H9 (cell line): Measurements from ENCODE around the gene GPI. TPM values are rescaled to one million over a fixed set of nuclear protein-coding genes. Genes with fewer than 3 reads are reported as not detected.

Source experiments
- DNase-seq: peaks from one replicate; pipeline ENCODE4 v3.0.0-alpha.2; 2017
- H2AFZ ChIP-seq: one replicate; pipeline ENCODE4 v1.6.1; 2013; ENCODE audit warnings: mild to moderate bottlenecking, low read length, control low read depth, moderate library complexity
- H2AK5ac ChIP-seq: 2 replicates; pipeline ENCODE4 v1.6.1; 2013; ENCODE audit warnings: low read length, control low read depth, mixed read lengths; ENCODE audit not compliant: insufficient read length
- H2BK120ac ChIP-seq: one replicate; pipeline ENCODE4 v1.6.1; 2013; ENCODE audit warnings: low read depth, mild to moderate bottlenecking, low read length, control low read depth, inconsistent platforms; ENCODE audit not compliant: poor library complexity, severe bottlenecking
- H2BK12ac ChIP-seq: 2 replicates; pipeline ENCODE4 v1.6.1; 2013; ENCODE audit warnings: low read length, control low read depth, mixed read lengths, low read depth; ENCODE audit not compliant: insufficient read length
- H2BK15ac ChIP-seq: 2 replicates; pipeline ENCODE4 v1.6.1; 2013; ENCODE audit warnings: low read depth, low read length, control low read depth
- H2BK20ac ChIP-seq: one replicate; pipeline ENCODE4 v1.6.1; 2013; ENCODE audit warnings: low read depth, mild to moderate bottlenecking, low read length, control low read depth, inconsistent platforms; ENCODE audit not compliant: poor library complexity, severe bottlenecking
- H2BK5ac ChIP-seq: 2 replicates; pipeline ENCODE4 v1.6.1; 2013; ENCODE audit warnings: low read length, control low read depth, mixed read lengths; ENCODE audit not compliant: insufficient read length
- H3K14ac ChIP-seq: 2 replicates; pipeline ENCODE4 v1.6.1; 2013; ENCODE audit warnings: low read length, control low read depth; ENCODE audit not compliant: insufficient read depth
- H3K18ac ChIP-seq: 2 replicates; pipeline ENCODE4 v1.6.1; 2013; ENCODE audit warnings: low read depth, mild to moderate bottlenecking, mixed read lengths, low read length, control low read depth; ENCODE audit not compliant: insufficient read length
- H3K23ac ChIP-seq: 2 replicates; pipeline ENCODE4 v1.6.1; 2013; ENCODE audit warnings: low read length, control low read depth, mixed read lengths, low read depth; ENCODE audit not compliant: insufficient read length
- H3K23me2 ChIP-seq: 2 replicates; pipeline ENCODE4 v1.6.1; 2013; ENCODE audit warnings: low read depth, mild to moderate bottlenecking, mixed read lengths, low read length, control low read depth; ENCODE audit not compliant: insufficient read length, poor library complexity, severe bottlenecking
- H3K27ac ChIP-seq: 2 replicates; pipeline ENCODE4 v1.5.1; 2013; ENCODE audit warnings: low read length, control low read depth, mixed read lengths, low read depth; ENCODE audit not compliant: insufficient read length
- H3K27me3 ChIP-seq: 2 replicates; pipeline ENCODE4 v1.6.1; 2013; ENCODE audit warnings: low read length, control low read depth, inconsistent platforms; ENCODE audit not compliant: insufficient read depth
- H3K4ac ChIP-seq: 2 replicates; pipeline ENCODE4 v1.6.1; 2013; ENCODE audit warnings: low read depth, mild to moderate bottlenecking, control low read depth, inconsistent platforms, low read length, moderate library complexity
- H3K4me1 ChIP-seq: 2 replicates; pipeline ENCODE4 v1.6.1; 2013; ENCODE audit warnings: low read length, control low read depth, inconsistent platforms; ENCODE audit not compliant: insufficient read depth
- H3K4me2 ChIP-seq: 2 replicates; pipeline ENCODE4 v1.6.1; 2013; ENCODE audit warnings: low read length, control low read depth, mixed read lengths; ENCODE audit not compliant: insufficient read length, insufficient read depth
- H3K56ac ChIP-seq: 2 replicates; pipeline ENCODE4 v1.6.1; 2013; ENCODE audit warnings: low read depth, mild to moderate bottlenecking, mixed read lengths, low read length, control low read depth; ENCODE audit not compliant: insufficient read length
- H3K79me1 ChIP-seq: 2 replicates; pipeline ENCODE4 v1.6.1; 2013; ENCODE audit warnings: low read depth, mild to moderate bottlenecking, moderate library complexity, low read length, control low read depth, inconsistent platforms; ENCODE audit not compliant: insufficient read depth, poor library complexity, severe bottlenecking
- H3K79me2 ChIP-seq: 2 replicates; pipeline ENCODE4 v1.6.1; 2013; ENCODE audit warnings: low read length, control low read depth, inconsistent platforms; ENCODE audit not compliant: insufficient read depth
- H3K9ac ChIP-seq: 2 replicates; pipeline ENCODE4 v1.6.1; 2013; ENCODE audit warnings: low read length, control low read depth, mixed read lengths; ENCODE audit not compliant: insufficient read length; ENCODE audit errors: extremely low read depth
- H3K9me3 ChIP-seq: one replicate; pipeline ENCODE4 v1.6.1; 2013; ENCODE audit warnings: low read depth, low read length, inconsistent platforms; ENCODE audit not compliant: control insufficient read depth
- H3T11ph ChIP-seq: one replicate; pipeline ENCODE4 v1.6.1; 2013; ENCODE audit warnings: mild to moderate bottlenecking, low read length, control low read depth, inconsistent platforms
- H4K20me1 ChIP-seq: one replicate; pipeline ENCODE4 v1.6.1; 2013; ENCODE audit not compliant: control insufficient read depth, insufficient read length, insufficient read depth
- H4K5ac ChIP-seq: 2 replicates; pipeline ENCODE4 v1.6.1; 2013; ENCODE audit warnings: low read depth, mild to moderate bottlenecking, mixed read lengths, low read length, control low read depth; ENCODE audit not compliant: insufficient read length
- H4K8ac ChIP-seq: replicated peaks from 2 replicates; pipeline ENCODE4 v1.6.1; 2013; ENCODE audit warnings: low read length, control low read depth, mixed read lengths, low read depth; ENCODE audit not compliant: insufficient read length
- H4K91ac ChIP-seq: 2 replicates; pipeline ENCODE4 v1.6.1; 2013; ENCODE audit warnings: low read depth, mild to moderate bottlenecking, moderate library complexity, mixed read lengths, low read length, control low read depth; ENCODE audit not compliant: insufficient read length
- H3K27ac Mint-ChIP-seq, 3 experiments: 2 replicates in 2 of 3; 3 replicates in 1 of 3; pipeline ENCODE4 v1.8.0; 2020 to 2021; ENCODE audit warnings: mixed read lengths in 3 of 3, mild to moderate bottlenecking in 1 of 3, moderate library complexity in 1 of 3
- H3K27me3 Mint-ChIP-seq: 2 replicates; pipeline ENCODE4 v1.8.0; 2021; ENCODE audit warnings: low read depth, mild to moderate bottlenecking, moderate library complexity, mixed read lengths
- H3K36me3 Mint-ChIP-seq, 3 experiments: 2 replicates in 2 of 3; 3 replicates in 1 of 3; pipeline ENCODE4 v1.8.0; 2020 to 2021; ENCODE audit warnings: low read depth in 3 of 3, mixed read lengths in 3 of 3; ENCODE audit not compliant: insufficient read depth in 1 of 3
- H3K4me1 Mint-ChIP-seq, 2 experiments: 2 replicates each; pipeline ENCODE4 v1.8.0; 2020; ENCODE audit warnings: mixed read lengths in 2 of 2
- H3K4me3 Mint-ChIP-seq, 2 experiments: 2 replicates in 1 of 2; 3 replicates in 1 of 2; pipeline ENCODE4 v1.8.0; 2020 to 2021; ENCODE audit warnings: mild to moderate bottlenecking in 2 of 2, mixed read lengths in 2 of 2, moderate library complexity in 1 of 2
- H3K9me3 Mint-ChIP-seq, 2 experiments: 2 replicates in 1 of 2; 3 replicates in 1 of 2; pipeline ENCODE4 v1.8.0; 2020; ENCODE audit warnings: mild to moderate bottlenecking in 2 of 2, mixed read lengths in 2 of 2, moderate library complexity in 1 of 2
- WGBS: extraction: QIAGEN DNeasy Blood & Tissue Kit; methylation state at CpG from one replicate; pipeline ENCODE4 v1.1.7; 2013; ENCODE audit warnings: missing lambda C conversion rate, low lambda C conversion rate, mixed read lengths; ENCODE audit not compliant: insufficient read length; ENCODE audit errors: extremely low coverage; 5-methylcytosine and 5-hydroxymethylcytosine counted together
- total RNA-seq: library from RNA; stranded (reverse); gene quantifications from 2 replicates; pipeline ENCODE4 v1.2.1, GENCODE V29; 2021
- TF ChIP-seq, protein P1 (sequence below): fragments of 200-600 bp; sonication (generic); conservative IDR thresholded peaks from 3 replicates; pipeline ENCODE4 v1.8.0; 2021; ENCODE audit warnings: antibody characterized with exemption, mild to moderate bottlenecking

GPI gene
- total RNA-seq, 1 experiment from 2014 or later = 373 TPM

DNA sequence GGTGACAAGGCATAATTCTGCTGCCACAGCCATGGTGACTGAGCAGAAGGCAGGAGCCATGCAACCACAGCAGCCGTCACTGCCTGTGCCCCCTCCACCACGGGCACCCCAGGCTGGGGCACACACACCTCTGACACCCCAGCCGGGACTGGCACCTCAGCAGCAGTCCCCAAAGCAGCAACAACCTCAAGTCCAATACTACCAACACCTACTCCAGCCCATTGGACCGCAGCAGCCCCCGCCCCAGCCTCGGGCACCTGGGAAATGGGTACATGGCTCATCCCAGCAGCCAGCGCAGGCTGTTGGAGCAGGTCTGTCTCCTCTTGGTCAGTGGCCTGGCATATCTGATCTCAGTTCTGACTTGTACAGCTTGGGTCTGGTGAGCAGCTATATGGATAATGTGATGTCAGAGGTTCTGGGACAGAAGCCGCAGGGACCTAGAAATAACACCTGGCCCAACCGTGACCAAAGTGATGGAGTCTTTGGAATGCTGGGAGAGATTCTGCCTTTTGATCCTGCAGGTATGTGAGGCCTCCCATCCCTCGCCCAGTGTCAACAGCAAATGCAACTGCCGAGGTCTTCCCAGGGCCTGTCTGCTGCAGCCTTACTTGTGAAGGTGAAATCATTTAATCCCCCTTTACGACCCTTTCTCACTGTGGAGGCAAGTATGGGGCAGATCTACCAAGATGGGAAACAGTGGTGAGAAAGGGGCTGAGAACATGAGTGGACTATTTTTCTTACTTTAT is 22.9 kb upstream of the GPI start:
- peaks cover 2% of the 10 kb centered on the region in 2 experiments; a peak in 3 of 4 replicates for H3K4me1 Mint-ChIP-seq
- no CpG with 5 or more reads among the region's 12 CpGs for WGBS

More for the DNA sequence above, 22.9 kb upstream of the GPI start:
- no peaks in the 10 kb centered on the region for H3K9me3 ChIP-seq
- no peaks in the 10 kb centered on the region for H3K23me2 ChIP-seq
- no peak overlapping the region for H3K4me2 ChIP-seq
- no peak overlapping the region for H2BK20ac ChIP-seq
- no peak overlapping the region for H2BK120ac ChIP-seq
- peaks cover 19 to 51% (median 50%) of the 10 kb centered on the region in 3 experiments; a peak in 6 of 7 replicates for H3K36me3 Mint-ChIP-seq
- no peak overlapping the region for H3T11ph ChIP-seq
- no peak overlapping the region for H4K91ac ChIP-seq
- H2AK5ac ChIP-seq = no peak overlapping the region
- no peak overlapping the region for H2BK12ac ChIP-seq
- no peaks in the 10 kb centered on the region for H3K27me3 Mint-ChIP-seq
- H3K14ac ChIP-seq = no peak overlapping the region
- TF ChIP-seq, protein P1, sequence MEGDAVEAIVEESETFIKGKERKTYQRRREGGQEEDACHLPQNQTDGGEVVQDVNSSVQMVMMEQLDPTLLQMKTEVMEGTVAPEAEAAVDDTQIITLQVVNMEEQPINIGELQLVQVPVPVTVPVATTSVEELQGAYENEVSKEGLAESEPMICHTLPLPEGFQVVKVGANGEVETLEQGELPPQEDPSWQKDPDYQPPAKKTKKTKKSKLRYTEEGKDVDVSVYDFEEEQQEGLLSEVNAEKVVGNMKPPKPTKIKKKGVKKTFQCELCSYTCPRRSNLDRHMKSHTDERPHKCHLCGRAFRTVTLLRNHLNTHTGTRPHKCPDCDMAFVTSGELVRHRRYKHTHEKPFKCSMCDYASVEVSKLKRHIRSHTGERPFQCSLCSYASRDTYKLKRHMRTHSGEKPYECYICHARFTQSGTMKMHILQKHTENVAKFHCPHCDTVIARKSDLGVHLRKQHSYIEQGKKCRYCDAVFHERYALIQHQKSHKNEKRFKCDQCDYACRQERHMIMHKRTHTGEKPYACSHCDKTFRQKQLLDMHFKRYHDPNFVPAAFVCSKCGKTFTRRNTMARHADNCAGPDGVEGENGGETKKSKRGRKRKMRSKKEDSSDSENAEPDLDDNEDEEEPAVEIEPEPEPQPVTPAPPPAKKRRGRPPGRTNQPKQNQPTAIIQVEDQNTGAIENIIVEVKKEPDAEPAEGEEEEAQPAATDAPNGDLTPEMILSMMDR = no peak
- H3K18ac ChIP-seq = no peak overlapping the region
- no peak overlapping the region for H3K56ac ChIP-seq
- H2AFZ ChIP-seq = no peak overlapping the region
- no peak overlapping the region for H3K4me3 Mint-ChIP-seq
- H2BK5ac ChIP-seq = no peak overlapping the region
- H3K79me1 ChIP-seq = no peaks in the 10 kb centered on the region
- no peak for DNase-seq
- H3K4ac ChIP-seq = no peak overlapping the region
- no peaks in the 10 kb centered on the region for H3K27me3 ChIP-seq
- no peak overlapping the region for H2BK15ac ChIP-seq
- no peaks in the 10 kb centered on the region for H4K20me1 ChIP-seq
- H3K79me2 ChIP-seq = no peaks in the 10 kb centered on the region
- H3K9me3 Mint-ChIP-seq = no peaks in the 10 kb centered on the region
- H4K8ac ChIP-seq = no peak overlapping the region
- no peak overlapping the region for H3K9ac ChIP-seq
- H3K27ac Mint-ChIP-seq = peak overlapping the region in 2 of 3 experiments; percentile 2 to 75; a peak in 3 of 7 replicates
- H4K5ac ChIP-seq = no peak overlapping the region
- no peak overlapping the region for H3K23ac ChIP-seq
- H3K4me1 ChIP-seq = no peaks in the 10 kb centered on the region
- no peak overlapping the region for H3K27ac ChIP-seq
